Left ventricle myocardium inferior (tissue), 1 donor: ENCODE measurements around the gene EVA1A. TPM values are rescaled to one million over a fixed set of nuclear protein-coding genes. Genes with fewer than 3 reads are reported as not detected.

Experiments
- DNase-seq: peaks from one replicate; pipeline ENCODE4 v3.0.0-alpha.2; 2020
- H3K27ac ChIP-seq: fragments of 200-600 bp; replicated peaks from 2 replicates; pipeline ENCODE4 v1.8.0; 2021
- H3K27me3 ChIP-seq: fragments of 200-600 bp; 2 replicates; pipeline ENCODE4 v1.8.0; 2021; ENCODE audit warnings: low read depth
- H3K36me3 ChIP-seq: fragments of 200-600 bp; 2 replicates; pipeline ENCODE4 v1.8.0; 2021
- H3K4me1 ChIP-seq: fragments of 200-600 bp; 2 replicates; pipeline ENCODE4 v1.8.0; 2021
- H3K4me3 ChIP-seq: fragments of 200-600 bp; 2 replicates; pipeline ENCODE4 v1.8.0; 2021; ENCODE audit warnings: mild to moderate bottlenecking, moderate library complexity
- H3K9me3 ChIP-seq: fragments of 200-600 bp; replicated peaks from 2 replicates; pipeline ENCODE4 v1.8.0; 2021
- CTCF ChIP-seq: fragments of 200-600 bp; IDR thresholded peaks from 2 replicates; pipeline ENCODE4 v1.8.0; 2021; ENCODE audit warnings: antibody characterized with exemption, mild to moderate bottlenecking, borderline replicate concordance
- intact Hi-C: fragments of 100-400 bp; cut with micrococcal nuclease; formaldehyde crosslinking; loops from one replicate; pipeline ENCODE4 v1.11.0; 2022
- total RNA-seq: library from RNA; stranded (reverse); fragmentation: NEBNext Ultra II Directional; extraction: Animal tissue kit (Norgen Biotek cat#: 25700); gene quantifications from one replicate; pipeline ENCODE4 v1.2.1, GENCODE V29; 2021
- donor health status: DM: no; HTN: yes; CAD: no; lungs with severe emphysema.

The EVA1A gene
- total RNA-seq, 1 donor from 2014 or later = 0.41 TPM

- intact Hi-C loops = no loop called here
- DNase-seq = no peak
- H3K9me3 ChIP-seq = no peaks in the 10 kb centered on the region
- H3K4me1 ChIP-seq = no peaks in the 10 kb centered on the region
- H3K36me3 ChIP-seq = no peaks in the 10 kb centered on the region
- no peak overlapping the region for H3K27ac ChIP-seq
- H3K4me3 ChIP-seq = no peak overlapping the region
- H3K27me3 ChIP-seq = no peaks in the 10 kb centered on the region
- no peak for TF ChIP-seq CTCF
These were observed 35.0 kb upstream of the EVA1A start for GRCh38 chr2:75595541-75596395.

- Histone ChIP-seq H3K9me3 (no peaks in the 10 kb centered on the region), H3K36me3 (no peaks in the 10 kb centered on the region), H3K27me3 (no peaks in the 10 kb centered on the region), H3K4me3 (no peak overlapping the region), H3K4me1 (no peaks in the 10 kb centered on the region), H3K27ac (no peak overlapping the region)
- no peak for DNase-seq
- intact Hi-C loops = no loop called here
- no peak for TF ChIP-seq CTCF
These were observed 33.9 kb upstream of the EVA1A start for GRCh38 chr2:75594596-75594995.

- H3K4me3 ChIP-seq = no peak overlapping the region
- H3K36me3 ChIP-seq = no peaks in the 10 kb centered on the region
- no peaks in the 10 kb centered on the region for H3K9me3 ChIP-seq
- H3K4me1 ChIP-seq = no peaks in the 10 kb centered on the region
- TF ChIP-seq CTCF = no peak
- no peak overlapping the region for H3K27ac ChIP-seq
- intact Hi-C loops = no loop called here
- no peak for DNase-seq
- no peaks in the 10 kb centered on the region for H3K27me3 ChIP-seq
These were observed 32.1 kb upstream of the EVA1A start for GRCh38 chr2:75592888-75593287.

GRCh38 chr2:75592030-75592429, 31.3 kb upstream of the EVA1A start:
- DNase-seq = no peak
- TF ChIP-seq CTCF = no peak
- intact Hi-C loops = no loop called here
- no peak overlapping the region for H3K27ac ChIP-seq
- H3K27me3 ChIP-seq = no peaks in the 10 kb centered on the region
- H3K9me3 ChIP-seq = no peaks in the 10 kb centered on the region
- H3K4me1 ChIP-seq = no peaks in the 10 kb centered on the region
- H3K4me3 ChIP-seq = no peak overlapping the region
- no peaks in the 10 kb centered on the region for H3K36me3 ChIP-seq

GRCh38 chr2:75589391-75590105, 28.8 kb upstream of the EVA1A start:
- no peak overlapping the region for H3K4me3 ChIP-seq
- H3K9me3 ChIP-seq = no peaks in the 10 kb centered on the region
- no peaks in the 10 kb centered on the region for H3K36me3 ChIP-seq
- DNase-seq = no peak
- no peak for TF ChIP-seq CTCF
- no peak overlapping the region for H3K27ac ChIP-seq
- H3K27me3 ChIP-seq = no peaks in the 10 kb centered on the region
- intact Hi-C loops = no loop called here
- H3K4me1 ChIP-seq = no peaks in the 10 kb centered on the region
